HepG2 (cell line): ENCODE data around the gene TEX261. TPM values are rescaled to one million over a fixed set of nuclear protein-coding genes. Genes with fewer than 3 reads are reported as not detected.

ENCODE experiments used
- HIVEP1 ChIP-seq: sonication (generic); formaldehyde crosslinking; IDR thresholded peaks from 2 replicates; pipeline ENCODE4 v1.4.0; 2020; ENCODE audit warnings: mild to moderate bottlenecking, missing genetic modification reagents
- MED1 ChIP-seq: sonication (generic); formaldehyde crosslinking; IDR thresholded peaks from 2 replicates; pipeline ENCODE4 v1.4.0; 2020; ENCODE audit warnings: missing genetic modification reagents
- NFATC3 ChIP-seq: sonication (generic); formaldehyde crosslinking; IDR thresholded peaks from 2 replicates; pipeline ENCODE4 v1.5.1; 2020; ENCODE audit warnings: mild to moderate bottlenecking, missing genetic modification reagents
- STAG1 ChIP-seq: sonication (generic); formaldehyde crosslinking; IDR thresholded peaks from 2 replicates; pipeline ENCODE4 v1.4.0; 2020; ENCODE audit warnings: missing genetic modification reagents
- TFDP2 ChIP-seq: sonication (generic); formaldehyde crosslinking; IDR thresholded peaks from 2 replicates; pipeline ENCODE4 v1.4.0; 2020; ENCODE audit warnings: missing genetic modification reagents
- UBTF ChIP-seq: sonication (generic); formaldehyde crosslinking; IDR thresholded peaks from 2 replicates; pipeline ENCODE4 v1.4.0; 2020; ENCODE audit warnings: mild to moderate bottlenecking, missing genetic modification reagents
- XRCC5 ChIP-seq: fragments of 200-400 bp; formaldehyde crosslinking; optimal IDR thresholded peaks from 2 replicates; pipeline ENCODE3; 2017; ENCODE audit warnings: mild to moderate bottlenecking, low read length
- ZFP36 ChIP-seq: fragments of 150-350 bp; IDR thresholded peaks from 2 replicates; pipeline ENCODE4 v1.6.1; 2018; ENCODE audit warnings: borderline replicate concordance, low read length, low read depth; ENCODE audit not compliant: partially characterized antibody
- ZHX2 ChIP-seq, 2 experiments: sonication (generic) in 1 of 2; formaldehyde crosslinking in 1 of 2; IDR thresholded peaks; 2 replicates each; pipeline versions ENCODE4 v1.6.1 to v1.9.0; 2014 to 2022; ENCODE audit warnings: antibody characterized with exemption in 1 of 2, borderline replicate concordance in 1 of 2, inconsistent platforms in 1 of 2, low read depth in 1 of 2, missing genetic modification reagents in 1 of 2
- ZNF282 ChIP-seq: fragments of 450-650 bp; IDR thresholded peaks from 2 replicates; pipeline ENCODE4 v1.6.1; 2018; ENCODE audit not compliant: partially characterized antibody
- ZNF451 ChIP-seq: sonication (generic); formaldehyde crosslinking; IDR thresholded peaks from 2 replicates; pipeline ENCODE4 v1.5.0; 2020; ENCODE audit warnings: mild to moderate bottlenecking, missing genetic modification reagents
- ZNF576 ChIP-seq: sonication (generic); formaldehyde crosslinking; IDR thresholded peaks from 2 replicates; pipeline ENCODE4 v1.4.0; 2020; ENCODE audit warnings: mild to moderate bottlenecking, missing genetic modification reagents
- ZNF775 ChIP-seq: sonication (generic); formaldehyde crosslinking; IDR thresholded peaks from 2 replicates; pipeline ENCODE4 v1.4.0; 2020; ENCODE audit warnings: missing genetic modification reagents, mild to moderate bottlenecking, moderate library complexity, borderline replicate concordance
- ZNF800 ChIP-seq: sonication (generic); formaldehyde crosslinking; IDR thresholded peaks from 2 replicates; pipeline ENCODE4 v1.4.0; 2020; ENCODE audit warnings: missing genetic modification reagents
- ZNF839 ChIP-seq: sonication (generic); formaldehyde crosslinking; IDR thresholded peaks from 2 replicates; pipeline ENCODE4 v1.4.0; 2020; ENCODE audit warnings: missing genetic modification reagents, mild to moderate bottlenecking, borderline replicate concordance
- polyA plus RNA-seq, 8 experiments: library from polyadenylated mRNA; depleted of rRNA in 3 of 8; stranded (reverse) in 7 of 8; unstranded in 1 of 8; fragments of >200 nt; fragmentation: Illumina TruSeq in 4 of 8; extraction: Trizol in 4 of 8; gene quantifications; 2 replicates each; pipeline versions ENCODE4 v1.2.1 to v1.2.3, GENCODE V29; 2011 to 2016; ENCODE audit warnings: low read depth in 4 of 8, missing spikeins in 1 of 8, mixed read lengths in 1 of 8; ENCODE audit not compliant: insufficient read depth in 1 of 8
- total RNA-seq, 5 experiments: library from RNA; depleted of rRNA; stranded (reverse); fragments of >200 nt; fragmentation: Illumina TruSeq; extraction: Trizol; gene quantifications; 2 replicates each; pipeline ENCODE4 v1.2.3, GENCODE V29; 2016; ENCODE audit warnings: low read depth in 1 of 5

TEX261 gene
- total and polyA plus RNA-seq, 2 of the 13 experiments (the other 11 are each of a cell fraction or from before 2014, with no cell fraction given): 43.8 to 78.7 TPM

- TF ChIP-seq ZNF576 (CRISPR knock-in tag): no peak
- peak; percentile 77 for TF ChIP-seq STAG1
- TF ChIP-seq ZNF451 (CRISPR knock-in tag): 0 out of 2 replicates have a peak, but pooled peaks have one; percentile 27
- no peak; the same call in 1 of the 2 replicates for TF ChIP-seq TFDP2
- 0 out of 2 replicates have a peak, but pooled peaks have one; percentile 22 for TF ChIP-seq MED1
- TF ChIP-seq HIVEP1 (CRISPR knock-in tag): peak; percentile 4; the same call in 1 of the 2 replicates
- TF ChIP-seq NFATC3 (CRISPR knock-in tag): no peak
- TF ChIP-seq ZNF800 (CRISPR knock-in tag): peak; percentile 92
- TF ChIP-seq ZFP36: no peak
- no peak for TF ChIP-seq ZNF282
- TF ChIP-seq UBTF: no peak
- no peak for TF ChIP-seq ZNF839
- no peak for TF ChIP-seq ZHX2 (IDR thresholded peaks at IDR 0.05; ENCODE audit: low read depth)
- TF ChIP-seq ZHX2 (CRISPR knock-in tag; IDR thresholded peaks at IDR 0.05; ENCODE audit: borderline replicate concordance): no peak
- TF ChIP-seq ZNF775 (CRISPR knock-in tag): no peak
- peak; percentile 71 for TF ChIP-seq XRCC5
Measured at GRCh38 chr2:70964596-70965386, 29.9 kb downstream of the TEX261 start (continued).
